Activated T-helper 2 cell treated with anti-CD3 and anti-CD28 coated beads, Interferon-gamma antibody, Interleukin-2, Interleukin-4, amounts not matched to agents 10 μg/mL and 5 μg/mL and 100 μg/mL, durations not matched to agents 14 hours and 24 hours and 36 hours (primary cell): ENCODE measurements around the gene USP3. TPM values are rescaled to one million over a fixed set of nuclear protein-coding genes. Genes with fewer than 3 reads are reported as not detected.
"Not testable (repeated sequence)": the region's sequence is repeated elsewhere in the genome, so short reads cannot be mapped to it uniquely, and the experiment has no call there.

Source experiments
- DNase-seq: peaks from one replicate; pipeline ENCODE4 v3.0.0; 2021; ENCODE audit warnings: low spot score
- H3K27ac Mint-ChIP-seq: one replicate; pipeline ENCODE4 v1.8.0; 2021; ENCODE audit warnings: mixed read lengths
- H3K27me3 Mint-ChIP-seq: one replicate; pipeline ENCODE4 v1.8.0; 2021; ENCODE audit warnings: low read depth, mixed read lengths
- H3K36me3 Mint-ChIP-seq: one replicate; pipeline ENCODE4 v1.8.0; 2021; ENCODE audit warnings: low read depth, mixed read lengths
- H3K4me1 Mint-ChIP-seq: one replicate; pipeline ENCODE4 v1.8.0; 2021; ENCODE audit warnings: low read depth, mixed read lengths
- H3K4me3 Mint-ChIP-seq: one replicate; pipeline ENCODE4 v1.8.0; 2021; ENCODE audit warnings: low read depth, mild to moderate bottlenecking, moderate library complexity, mixed read lengths
- H3K9me3 Mint-ChIP-seq: one replicate; pipeline ENCODE4 v1.8.0; 2021; ENCODE audit warnings: mixed read lengths
- intact Hi-C: fragments of 100-400 bp; cut with micrococcal nuclease; formaldehyde crosslinking; loops from one replicate; pipeline ENCODE4 v1.15.1; 2023
- total RNA-seq: library from RNA; stranded (reverse); gene quantifications from 2 replicates; pipeline ENCODE4 v1.2.3, GENCODE V29; 2022

The USP3 gene
- total RNA-seq, 1 donor from 2014 or later: 47.6 TPM

- H3K36me3 Mint-ChIP-seq: peaks cover 3% of the 10 kb centered on the region
- H3K27ac Mint-ChIP-seq: no peak overlapping the region
- intact Hi-C loops: no loop called here
- peaks cover 56% of the 10 kb centered on the region for H3K4me1 Mint-ChIP-seq
- no peaks in the 10 kb centered on the region for H3K27me3 Mint-ChIP-seq
- no peak for DNase-seq
- H3K4me3 Mint-ChIP-seq: no peak overlapping the region
- no peaks in the 10 kb centered on the region for H3K9me3 Mint-ChIP-seq
Measured at GRCh38 chr15:63513728-63514127, 9.3 kb downstream of the USP3 start.

- Mint-ChIP-seq H3K27ac (no peak overlapping the region), H3K36me3 (peaks cover 3% of the 10 kb centered on the region), H3K4me1 (peaks cover 53% of the 10 kb centered on the region), H3K9me3 (no peaks in the 10 kb centered on the region), H3K27me3 (no peaks in the 10 kb centered on the region), H3K4me3 (no peak overlapping the region)
- intact Hi-C loops: no loop called here
- DNase-seq: no peak
Measured at GRCh38 chr15:63514531-63514943, 10.1 kb downstream of the USP3 start.

DNA sequence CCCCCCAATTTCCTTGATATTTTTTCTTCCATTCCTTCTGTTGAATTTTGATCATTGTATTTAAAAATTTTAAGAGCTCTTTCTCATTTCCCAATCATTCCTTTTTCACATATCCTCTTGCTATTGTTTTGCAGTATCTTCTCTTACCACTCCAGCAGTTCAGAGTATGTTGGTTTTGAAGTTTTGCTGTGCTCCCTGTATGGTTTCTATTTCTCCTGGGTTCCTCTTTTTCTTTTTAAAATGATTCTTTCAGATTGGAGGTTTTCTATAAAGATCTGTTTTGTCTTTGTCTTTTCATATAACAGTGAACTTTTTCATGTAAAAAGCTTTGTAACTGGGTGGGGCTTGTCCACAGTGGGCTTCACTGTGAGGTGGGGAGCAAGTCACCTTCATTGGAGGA is 12.8 kb downstream of the USP3 start:
- DNase-seq: no peak
- Mint-ChIP-seq H3K27ac (no peak overlapping the region), H3K4me3 (no peak overlapping the region), H3K36me3 (peaks cover 3% of the 10 kb centered on the region), H3K9me3 (no peaks in the 10 kb centered on the region), H3K4me1 (peaks cover 46% of the 10 kb centered on the region), H3K27me3 (no peaks in the 10 kb centered on the region)
- intact Hi-C loops: no loop called here

- Mint-ChIP-seq H3K27me3 (no peaks in the 10 kb centered on the region), H3K9me3 (no peaks in the 10 kb centered on the region), H3K4me1 (peaks cover 46% of the 10 kb centered on the region), H3K36me3 (peaks cover 3% of the 10 kb centered on the region), H3K27ac (no peak overlapping the region), H3K4me3 (no peak overlapping the region)
- intact Hi-C loops: no loop called here
- DNase-seq: no peak
Measured at GRCh38 chr15:63517628-63518027, 13.2 kb downstream of the USP3 start.

- Mint-ChIP-seq H3K9me3 (no peaks in the 10 kb centered on the region), H3K27ac (no peak overlapping the region), H3K4me1 (peaks cover 57% of the 10 kb centered on the region), H3K27me3 (no peaks in the 10 kb centered on the region), H3K4me3 (no peak overlapping the region), H3K36me3 (peaks cover 3% of the 10 kb centered on the region)
- DNase-seq: no peak
- intact Hi-C loops: no loop called here
Measured at GRCh38 chr15:63519041-63519440, 14.6 kb downstream of the USP3 start.

GRCh38 chr15:63519548-63520178 is 15.3 kb downstream of the USP3 start:
- Mint-ChIP-seq H3K4me1 (peaks cover 60% of the 10 kb centered on the region), H3K4me3 (no peak overlapping the region), H3K27ac (no peak overlapping the region), H3K27me3 (no peaks in the 10 kb centered on the region), H3K9me3 (no peaks in the 10 kb centered on the region), H3K36me3 (peaks cover 3% of the 10 kb centered on the region)
- no peak for DNase-seq
- intact Hi-C loops: no loop called here

GRCh38 chr15:63520462-63520861 is 16.1 kb downstream of the USP3 start:
- H3K36me3 Mint-ChIP-seq, H3K4me3 Mint-ChIP-seq, H3K9me3 Mint-ChIP-seq, H3K27me3 Mint-ChIP-seq, intact Hi-C loops, DNase-seq, H3K27ac Mint-ChIP-seq: not testable (repeated sequence)
- peaks cover 62% of the 10 kb centered on the region for H3K4me1 Mint-ChIP-seq

- Mint-ChIP-seq H3K27me3 (no peaks in the 10 kb centered on the region), H3K27ac (no peak overlapping the region), H3K36me3 (peaks cover 2% of the 10 kb centered on the region), H3K4me3 (no peak overlapping the region), H3K4me1 (peaks cover 62% of the 10 kb centered on the region), H3K9me3 (no peaks in the 10 kb centered on the region)
- intact Hi-C loops: no loop called here
- no peak for DNase-seq
Measured at GRCh38 chr15:63522225-63522578, 17.8 kb downstream of the USP3 start.

DNA sequence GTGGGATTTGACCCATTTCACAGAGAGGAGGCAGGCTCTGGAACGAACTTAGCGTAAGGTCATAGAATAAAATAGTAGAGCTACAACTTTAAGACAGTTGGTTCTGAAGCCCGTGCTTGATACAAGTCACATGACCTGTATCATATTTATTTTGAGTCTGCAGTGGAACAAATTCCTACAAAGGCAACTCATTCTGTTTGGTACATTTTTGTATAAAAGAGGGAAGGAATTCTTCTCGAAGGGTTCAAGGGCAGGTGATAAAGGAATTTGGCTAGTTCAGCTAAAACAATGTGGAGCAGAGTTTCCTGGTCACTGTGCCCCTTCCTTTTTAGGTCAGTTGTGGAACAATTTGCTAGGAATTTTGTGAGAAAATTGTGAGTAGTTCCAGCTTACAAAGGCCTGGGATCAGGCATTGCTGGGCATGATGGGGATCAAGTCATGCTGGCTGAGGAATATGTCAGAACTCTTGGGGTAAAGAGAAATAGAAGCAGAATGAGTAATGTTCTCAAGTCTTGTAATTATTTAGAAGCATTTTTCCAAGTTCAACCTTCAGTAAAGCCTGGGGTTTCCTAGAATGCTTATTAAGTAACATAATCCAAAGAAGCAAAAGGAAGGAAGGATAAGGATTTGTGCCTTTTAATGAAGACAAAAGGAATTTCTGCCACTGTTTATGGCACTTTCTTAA is 19.1 kb downstream of the USP3 start:
- Mint-ChIP-seq H3K4me1 (peaks cover 60% of the 10 kb centered on the region), H3K9me3 (no peaks in the 10 kb centered on the region), H3K36me3 (peaks cover 3% of the 10 kb centered on the region), H3K27ac (no peak overlapping the region), H3K4me3 (no peak overlapping the region), H3K27me3 (no peaks in the 10 kb centered on the region)
- no peak for DNase-seq
- intact Hi-C loops: no loop called here

- no peak for DNase-seq
- H3K27ac Mint-ChIP-seq: no peak overlapping the region
- no peak overlapping the region for H3K4me3 Mint-ChIP-seq
- no peaks in the 10 kb centered on the region for H3K9me3 Mint-ChIP-seq
- peaks cover 59% of the 10 kb centered on the region for H3K4me1 Mint-ChIP-seq
- no peaks in the 10 kb centered on the region for H3K27me3 Mint-ChIP-seq
- peaks cover 7% of the 10 kb centered on the region for H3K36me3 Mint-ChIP-seq
- intact Hi-C loops: no loop called here
Measured at GRCh38 chr15:63524316-63525015, 20.1 kb downstream of the USP3 start.

- no peak for DNase-seq
- no peak overlapping the region for H3K27ac Mint-ChIP-seq
- no peak overlapping the region for H3K4me3 Mint-ChIP-seq
- intact Hi-C loops: no loop called here
- H3K36me3 Mint-ChIP-seq: peaks cover 13% of the 10 kb centered on the region
- H3K9me3 Mint-ChIP-seq: no peaks in the 10 kb centered on the region
- no peaks in the 10 kb centered on the region for H3K27me3 Mint-ChIP-seq
- H3K4me1 Mint-ChIP-seq: peaks cover 64% of the 10 kb centered on the region
Measured at GRCh38 chr15:63526401-63526800, 22.0 kb downstream of the USP3 start.

DNA sequence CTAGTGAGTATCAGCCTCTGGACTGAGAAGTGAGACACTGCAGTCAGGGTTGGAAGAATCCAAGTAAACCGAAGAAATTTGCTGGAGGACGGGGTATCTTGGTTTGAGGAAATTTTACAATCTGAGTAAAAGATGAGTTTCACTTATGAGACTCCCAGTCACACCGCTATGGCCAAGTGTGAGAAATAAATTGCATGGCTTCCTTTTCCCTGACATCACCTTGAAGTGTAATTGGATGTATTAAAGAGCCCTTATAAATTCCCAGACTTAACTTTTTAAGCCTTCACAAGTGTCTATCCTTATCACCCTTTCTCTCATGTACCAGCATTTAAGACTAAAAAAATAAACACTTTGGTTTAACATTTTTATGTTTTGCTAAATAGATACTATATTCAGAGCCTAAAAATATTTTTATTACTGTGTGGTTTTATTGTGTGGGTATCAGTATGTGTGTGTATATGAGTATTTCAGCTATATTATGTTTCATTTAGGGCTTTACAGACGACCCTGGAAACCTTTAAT is 23.8 kb downstream of the USP3 start:
- H3K36me3 Mint-ChIP-seq: peaks cover 13% of the 10 kb centered on the region
- no peak for DNase-seq
- H3K27me3 Mint-ChIP-seq: no peaks in the 10 kb centered on the region
- intact Hi-C loops: no loop called here
- H3K27ac Mint-ChIP-seq: no peak overlapping the region
- peaks cover 50% of the 10 kb centered on the region for H3K4me1 Mint-ChIP-seq
- no peaks in the 10 kb centered on the region for H3K9me3 Mint-ChIP-seq
- H3K4me3 Mint-ChIP-seq: no peak overlapping the region

DNA sequence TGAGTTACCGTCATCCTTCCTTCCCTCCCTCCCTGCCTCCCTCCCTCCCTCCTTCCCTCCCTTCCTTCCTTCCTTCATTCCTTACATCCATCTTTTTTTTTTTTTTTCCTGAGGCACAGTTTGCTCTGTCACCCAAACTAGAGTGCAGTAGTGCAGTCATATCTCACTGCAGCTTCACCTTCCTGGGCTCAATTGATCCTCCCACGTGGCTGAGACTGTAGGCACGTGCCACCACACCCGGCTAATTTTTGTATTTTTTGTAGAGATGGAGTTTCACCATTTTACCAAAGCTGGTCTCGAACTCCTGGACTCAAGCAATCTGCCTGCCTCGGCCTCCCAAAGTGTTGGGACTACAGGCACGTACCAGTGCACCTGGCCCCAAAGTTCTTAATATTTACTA is 25.8 kb downstream of the USP3 start:
- H3K4me1 Mint-ChIP-seq: peaks cover 34% of the 10 kb centered on the region
- H3K36me3 Mint-ChIP-seq: peaks cover 13% of the 10 kb centered on the region
- DNase-seq: no peak
- intact Hi-C loops: no loop called here
- peak overlapping the region; percentile 16 for H3K27ac Mint-ChIP-seq
- H3K9me3 Mint-ChIP-seq: no peaks in the 10 kb centered on the region
- H3K27me3 Mint-ChIP-seq: no peaks in the 10 kb centered on the region
- no peak overlapping the region for H3K4me3 Mint-ChIP-seq
